Testis (tissue), 3 donors: ENCODE measurements around the gene COPB1. TPM values are rescaled to one million over a fixed set of nuclear protein-coding genes. Genes with fewer than 3 reads are reported as not detected.
A peak's percentile ranks its signal among the peaks of the same experiment; 100 is the strongest.
"Not testable (repeated sequence)": the region's sequence is repeated elsewhere in the genome, so short reads cannot be mapped to it uniquely, and the experiment has no call there.

Source experiments
- DNase-seq: peaks from one replicate; pipeline ENCODE4 v3.0.0-alpha.2; 2019
- H3K27ac ChIP-seq, 2 donors: fragments of 200-600 bp; sonication (generic); one replicate each; pipeline ENCODE4 v1.5.1; 2019
- H3K27me3 ChIP-seq: fragments of 200-600 bp; sonication (generic); one replicate; pipeline ENCODE4 v1.5.1; 2019
- H3K36me3 ChIP-seq: fragments of 200-600 bp; sonication (generic); one replicate; pipeline ENCODE4 v1.5.1; 2017; ENCODE audit warnings: low read depth; ENCODE audit errors: missing control alignments
- H3K4me1 ChIP-seq: fragments of 200-600 bp; sonication (generic); one replicate; pipeline ENCODE4 v1.5.1; 2019
- H3K4me3 ChIP-seq, 2 donors: fragments of 200-600 bp; sonication (generic); one replicate each; pipeline ENCODE4 v1.5.1; 2017 to 2019
- H3K9me3 ChIP-seq: fragments of 200-600 bp; sonication (generic); one replicate; pipeline ENCODE4 v1.5.1; 2017
- CTCF ChIP-seq, 3 experiments: fragments of 450-650 bp in 2 of 3; fragments of 200-600 bp in 1 of 3; sonication (generic) in 1 of 3; IDR thresholded peaks; one replicate each; pipeline ENCODE4 v1.5.1; 2016 to 2019; ENCODE audit warnings: antibody characterized with exemption in 3 of 3, mild to moderate bottlenecking in 2 of 3, moderate library complexity in 1 of 3
- POLR2A ChIP-seq: fragments of 450-650 bp; IDR thresholded peaks from one replicate; pipeline ENCODE4 v1.6.1; 2017; ENCODE audit warnings: antibody characterized with exemption, mild to moderate bottlenecking, moderate library complexity
- WGBS, 2 donors: methylation state at CpG; one replicate each; pipeline ENCODE4 v1.1.5; 2018; 5-methylcytosine and 5-hydroxymethylcytosine counted together
- intact Hi-C: fragments of 100-400 bp; cut with DNase I; formaldehyde crosslinking; loops from one replicate; pipeline ENCODE4 v1.15.1; 2023; ENCODE audit warnings: low total_unique reads
- polyA plus RNA-seq: library from polyadenylated mRNA; stranded (reverse); fragments of 350-450 nt; fragmentation: Illumina TruSeq; extraction: RNeasy Lipid Tissue Mini Kit (QIAGEN cat#74804); gene quantifications from one replicate; pipeline ENCODE4 v1.2.3, GENCODE V29; 2014; ENCODE audit warnings: low read depth, low replicate concordance; ENCODE audit not compliant: insufficient read depth
- total RNA-seq, 2 donors: library from RNA; depleted of rRNA; stranded (reverse); fragments of >200 nt; gene quantifications; one replicate each; pipeline ENCODE4 v1.2.3, GENCODE V29; 2016

Gene COPB1
- total and polyA plus RNA-seq, 3 donors from 2014 or later: 71.7 to 87.3 (median 83.5) TPM

DNA sequence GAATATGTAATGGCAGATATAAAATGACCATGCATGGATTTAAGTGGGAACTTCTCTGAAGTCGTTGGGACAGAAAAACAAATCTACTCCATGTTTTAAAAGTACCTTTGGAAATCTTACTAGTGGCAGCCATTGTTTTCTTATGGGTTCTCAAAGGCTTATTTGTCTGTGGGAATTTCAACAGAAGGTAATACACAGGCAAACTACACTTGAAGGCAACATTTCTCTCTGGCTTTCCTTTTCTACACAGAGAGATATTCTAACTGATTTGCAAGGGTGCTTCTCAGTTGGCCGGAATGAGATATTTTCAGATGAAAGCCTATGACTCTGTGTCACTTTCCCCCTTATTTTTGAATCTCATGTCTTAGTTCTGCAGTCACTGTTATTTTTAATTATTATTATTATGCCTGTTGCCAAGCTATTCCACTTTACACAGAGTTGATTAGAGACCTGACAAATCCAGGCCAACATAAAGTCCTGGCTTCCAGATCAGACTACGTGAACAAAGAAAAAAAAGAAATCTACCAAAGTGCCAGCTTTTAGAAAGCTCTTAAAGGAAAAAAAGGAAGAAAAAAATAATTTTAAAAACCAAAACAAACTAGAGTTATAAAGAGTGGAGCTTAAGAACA, 39.4 kb upstream of the COPB1 start:
- intact Hi-C loops: no loop called here
- no peak for TF ChIP-seq CTCF (IDR thresholded peaks at IDR 0.05)
- no peak for TF ChIP-seq POLR2A
- WGBS, 2 donors: 47% methylated on average over 3 of the region's 3 CpGs
- Histone ChIP-seq H3K4me1 (peaks cover 36% of the 10 kb centered on the region), H3K4me3 (no peak overlapping the region), H3K27me3 (no peaks in the 10 kb centered on the region), H3K36me3 (no peaks in the 10 kb centered on the region), H3K9me3 (no peaks in the 10 kb centered on the region), H3K27ac (peak overlapping the region; percentile 31 to 78)
- no peak for DNase-seq

GRCh38 chr11:14538271-14538925, 38.8 kb upstream of the COPB1 start:
- H3K9me3 ChIP-seq: no peaks in the 10 kb centered on the region
- no peak overlapping the region for H3K4me3 ChIP-seq
- no peaks in the 10 kb centered on the region for H3K36me3 ChIP-seq
- no peaks in the 10 kb centered on the region for H3K27me3 ChIP-seq
- peak overlapping the region; percentile 31 to 78 for H3K27ac ChIP-seq
- WGBS, 2 donors: 62 to 66% methylated on average over 6 of the region's 6 CpGs
- intact Hi-C loops: no loop called here
- no peak for DNase-seq
- H3K4me1 ChIP-seq: peaks cover 36% of the 10 kb centered on the region
- TF ChIP-seq POLR2A (no peak), CTCF (IDR thresholded peaks at IDR 0.05) (no peak)

DNA sequence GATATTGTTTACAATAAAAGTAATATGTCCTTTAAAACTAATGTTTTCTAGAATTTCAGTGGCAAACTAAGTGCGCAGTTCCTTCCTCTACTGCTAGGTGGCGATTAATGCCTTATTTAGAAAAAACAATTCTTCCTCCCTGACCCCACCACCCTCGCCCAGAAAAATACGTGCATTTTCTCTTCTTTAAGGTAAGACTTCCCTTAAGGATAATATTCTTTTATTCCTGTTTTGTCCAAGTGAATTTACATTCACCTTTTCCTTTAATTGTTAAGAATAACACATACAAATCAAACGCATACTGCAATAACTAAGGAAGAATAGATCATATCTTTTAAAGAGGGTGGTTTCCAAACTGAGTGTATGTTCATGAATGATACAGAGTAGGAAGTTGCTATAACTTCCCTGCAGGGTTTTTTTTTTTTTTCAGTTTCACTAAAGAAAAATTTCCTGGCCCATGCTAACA, 37.6 kb upstream of the COPB1 start:
- no peaks in the 10 kb centered on the region for H3K36me3 ChIP-seq
- no peaks in the 10 kb centered on the region for H3K27me3 ChIP-seq
- peak overlapping the region in 1 of 2 donors; percentile 14 for H3K4me3 ChIP-seq
- H3K9me3 ChIP-seq: no peaks in the 10 kb centered on the region
- DNase-seq: peak; percentile 65
- no peak overlapping the region for H3K27ac ChIP-seq
- peaks cover 32% of the 10 kb centered on the region for H3K4me1 ChIP-seq
- TF ChIP-seq POLR2A: no peak
- peak; percentile 59 to 88 (median 73) for TF ChIP-seq CTCF (IDR thresholded peaks at IDR 0.05)
- 14 to 18% methylated on average over 5 of the region's 5 CpGs for WGBS, 2 donors
- intact Hi-C loops: no loop called here

DNA sequence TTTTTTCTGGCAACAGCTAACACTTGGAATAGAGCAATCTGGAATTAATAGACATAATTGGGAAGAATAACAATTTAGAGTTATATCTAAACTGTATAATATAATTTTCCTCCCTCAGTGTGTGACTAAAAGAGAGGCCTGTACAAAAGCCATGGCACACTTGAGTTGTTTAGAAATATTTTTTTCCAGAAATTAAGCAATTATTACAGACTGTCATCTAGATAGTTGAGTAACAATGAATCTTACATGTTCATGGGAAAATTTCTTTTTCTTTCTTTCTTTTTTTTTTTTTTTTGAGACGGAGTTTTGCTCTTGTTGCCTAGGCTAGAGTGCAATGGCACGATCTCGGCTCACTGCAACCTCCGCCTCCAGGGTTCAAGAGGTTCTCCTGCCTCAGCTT, 35.6 kb upstream of the COPB1 start:
- peaks cover 12% of the 10 kb centered on the region for H3K4me1 ChIP-seq
- H3K36me3 ChIP-seq, intact Hi-C loops, H3K27ac ChIP-seq, H3K27me3 ChIP-seq, H3K4me3 ChIP-seq, H3K9me3 ChIP-seq, DNase-seq: not testable (repeated sequence)
- 71 to 82% methylated on average over 4 of the region's 4 CpGs for WGBS, 2 donors

GRCh38 chr11:14529951-14530350, 30.3 kb upstream of the COPB1 start:
- no peaks in the 10 kb centered on the region for H3K36me3 ChIP-seq
- TF ChIP-seq POLR2A (no peak), CTCF (IDR thresholded peaks at IDR 0.05) (no peak)
- 93 to 98% methylated on average over 2 of the region's 2 CpGs for WGBS, 2 donors
- H3K9me3 ChIP-seq: no peaks in the 10 kb centered on the region
- no peak overlapping the region for H3K4me3 ChIP-seq
- H3K4me1 ChIP-seq: no peaks in the 10 kb centered on the region
- H3K27ac ChIP-seq: no peak overlapping the region
- H3K27me3 ChIP-seq: no peaks in the 10 kb centered on the region
- intact Hi-C loops: no loop called here
- DNase-seq: no peak
